BLaER1 treated with 17β-estradiol and CSF1 and Interleukin-3, amounts not matched to agents 10 nM and 100 nM (cell line): ENCODE results near the gene SLC9C2.

Source experiments
- H3K27ac ChIP-seq, 11 experiments: shearing (Covaris generic); formaldehyde crosslinking; 2 replicates each; pipeline ENCODE4 v1.8.1; 2022
- H3K27me3 ChIP-seq, 11 experiments: shearing (Covaris generic); formaldehyde crosslinking; 2 replicates each; pipeline ENCODE4 v1.8.1; 2022
- H3K36me3 ChIP-seq, 11 experiments: shearing (Covaris generic); formaldehyde crosslinking; 2 replicates each; pipeline ENCODE4 v1.8.1; 2022
- H3K4me1 ChIP-seq, 10 experiments: shearing (Covaris generic); formaldehyde crosslinking; 2 replicates each; pipeline ENCODE4 v1.8.1; 2022
- H3K4me2 ChIP-seq, 11 experiments: shearing (Covaris generic); formaldehyde crosslinking; 2 replicates each; pipeline ENCODE4 v1.8.1; 2022
- H3K4me3 ChIP-seq, 10 experiments: shearing (Covaris generic); formaldehyde crosslinking; 2 replicates each; pipeline ENCODE4 v1.8.1; 2022
- H3K9ac ChIP-seq, 11 experiments: shearing (Covaris generic); formaldehyde crosslinking; 2 replicates each; pipeline ENCODE4 v1.8.1; 2022
- H3K9me3 ChIP-seq, 11 experiments: shearing (Covaris generic); formaldehyde crosslinking; replicated peaks in 1 of 11; 2 replicates each; pipeline ENCODE4 v1.8.1; 2022
- H4K20me1 ChIP-seq, 11 experiments: shearing (Covaris generic); formaldehyde crosslinking; 2 replicates each; pipeline ENCODE4 v1.8.1; 2022
- Cebpa-rat ChIP-seq, 11 experiments: shearing (Covaris generic); IDR thresholded peaks; 2 replicates each; pipeline ENCODE4 v1.8.1; 2022

SLC9C2 gene

GRCh38 chr1:173561263-173561662 is 41.6 kb downstream of the SLC9C2 start:
- no peak overlapping the region for H3K9ac ChIP-seq
- no peak for TF ChIP-seq Cebpa-rat (IDR thresholded peaks at IDR 0.05)
- H3K27ac ChIP-seq = no peak overlapping the region
- no peaks in the 10 kb centered on the region for H3K9me3 ChIP-seq
- no peak overlapping the region for H3K4me2 ChIP-seq
- H4K20me1 ChIP-seq = no peaks in the 10 kb centered on the region
- H3K4me1 ChIP-seq = no peaks in the 10 kb centered on the region
- no peaks in the 10 kb centered on the region for H3K36me3 ChIP-seq
- no peak overlapping the region for H3K4me3 ChIP-seq
- H3K27me3 ChIP-seq = no peaks in the 10 kb centered on the region

GRCh38 chr1:173560285-173560880 is 42.5 kb downstream of the SLC9C2 start:
- Histone ChIP-seq H3K27ac (no peak overlapping the region), H3K36me3 (no peaks in the 10 kb centered on the region), H3K4me2 (no peak overlapping the region), H3K4me3 (no peak overlapping the region), H3K4me1 (no peaks in the 10 kb centered on the region), H4K20me1 (no peaks in the 10 kb centered on the region), H3K9me3 (no peaks in the 10 kb centered on the region), H3K27me3 (no peaks in the 10 kb centered on the region), H3K9ac (no peak overlapping the region)
- no peak for TF ChIP-seq Cebpa-rat (IDR thresholded peaks at IDR 0.05)

GRCh38 chr1:173555651-173556305 is 47.1 kb downstream of the SLC9C2 start:
- no peaks in the 10 kb centered on the region for H4K20me1 ChIP-seq
- no peak for TF ChIP-seq Cebpa-rat (IDR thresholded peaks at IDR 0.05)
- H3K9ac ChIP-seq = no peak overlapping the region
- no peaks in the 10 kb centered on the region for H3K36me3 ChIP-seq
- no peaks in the 10 kb centered on the region for H3K9me3 ChIP-seq
- H3K27me3 ChIP-seq = no peaks in the 10 kb centered on the region
- H3K4me2 ChIP-seq = no peak overlapping the region
- H3K4me3 ChIP-seq = no peak overlapping the region
- H3K27ac ChIP-seq = no peak overlapping the region
- 0 out of 20 replicates have a peak, but pooled peaks cover 0 to 4% (median 0%) of the 10 kb centered on the region in 10 experiments for H3K4me1 ChIP-seq

GRCh38 chr1:173554541-173555250 is 48.2 kb downstream of the SLC9C2 start:
- Histone ChIP-seq H3K9ac (no peak overlapping the region), H3K27ac (no peak overlapping the region), H3K4me2 (no peak overlapping the region), H3K27me3 (no peaks in the 10 kb centered on the region), H3K4me1 (0 out of 20 replicates have a peak, but pooled peaks cover 0 to 4% (median 0%) of the 10 kb centered on the region in 10 experiments), H4K20me1 (no peaks in the 10 kb centered on the region), H3K36me3 (no peaks in the 10 kb centered on the region), H3K4me3 (no peak overlapping the region), H3K9me3 (no peaks in the 10 kb centered on the region)
- TF ChIP-seq Cebpa-rat (IDR thresholded peaks at IDR 0.05) = no peak

- 0 out of 20 replicates have a peak, but pooled peaks cover 0 to 4% (median 0%) of the 10 kb centered on the region in 10 experiments for H3K4me1 ChIP-seq
- no peak for TF ChIP-seq Cebpa-rat (IDR thresholded peaks at IDR 0.05)
- H4K20me1 ChIP-seq = no peaks in the 10 kb centered on the region
- H3K4me3 ChIP-seq = no peak overlapping the region
- no peaks in the 10 kb centered on the region for H3K36me3 ChIP-seq
- H3K27me3 ChIP-seq = no peaks in the 10 kb centered on the region
- no peak overlapping the region for H3K9ac ChIP-seq
- no peaks in the 10 kb centered on the region for H3K9me3 ChIP-seq
- no peak overlapping the region for H3K4me2 ChIP-seq
- H3K27ac ChIP-seq = no peak overlapping the region
Observed at GRCh38 chr1:173554089-173554488, 48.8 kb downstream of the SLC9C2 start.

GRCh38 chr1:173553312-173553711 is 49.6 kb downstream of the SLC9C2 start:
- Histone ChIP-seq H3K4me1 (0 out of 20 replicates have a peak, but pooled peaks cover 0 to 4% (median 0%) of the 10 kb centered on the region in 10 experiments), H3K27ac (no peak overlapping the region), H3K9ac (no peak overlapping the region), H3K27me3 (no peaks in the 10 kb centered on the region), H3K36me3 (no peaks in the 10 kb centered on the region), H3K4me2 (no peak overlapping the region), H3K9me3 (no peaks in the 10 kb centered on the region), H3K4me3 (no peak overlapping the region), H4K20me1 (no peaks in the 10 kb centered on the region)
- TF ChIP-seq Cebpa-rat (IDR thresholded peaks at IDR 0.05) = no peak

GRCh38 chr1:173551699-173552098 is 51.2 kb downstream of the SLC9C2 start:
- Histone ChIP-seq H4K20me1 (no peaks in the 10 kb centered on the region), H3K4me1 (0 out of 20 replicates have a peak, but pooled peaks cover 0 to 4% (median 0%) of the 10 kb centered on the region in 10 experiments), H3K4me3 (no peak overlapping the region), H3K9me3 (no peaks in the 10 kb centered on the region), H3K9ac (no peak overlapping the region), H3K27ac (no peak overlapping the region), H3K27me3 (no peaks in the 10 kb centered on the region), H3K4me2 (no peak overlapping the region), H3K36me3 (no peaks in the 10 kb centered on the region)
- no peak for TF ChIP-seq Cebpa-rat (IDR thresholded peaks at IDR 0.05)

- no peak overlapping the region for H3K4me2 ChIP-seq
- H3K36me3 ChIP-seq = no peaks in the 10 kb centered on the region
- no peak overlapping the region for H3K27ac ChIP-seq
- 0 out of 20 replicates have a peak, but pooled peaks cover 0 to 4% (median 0%) of the 10 kb centered on the region in 10 experiments for H3K4me1 ChIP-seq
- no peak for TF ChIP-seq Cebpa-rat (IDR thresholded peaks at IDR 0.05)
- H3K9ac ChIP-seq = no peak overlapping the region
- H3K4me3 ChIP-seq = no peak overlapping the region
- no peaks in the 10 kb centered on the region for H4K20me1 ChIP-seq
- no peaks in the 10 kb centered on the region for H3K27me3 ChIP-seq
- H3K9me3 ChIP-seq = no peaks in the 10 kb centered on the region
Observed at GRCh38 chr1:173549813-173550212, 53.1 kb downstream of the SLC9C2 start.

- TF ChIP-seq Cebpa-rat (IDR thresholded peaks at IDR 0.05) = no peak
- no peak overlapping the region for H3K9ac ChIP-seq
- no peaks in the 10 kb centered on the region for H4K20me1 ChIP-seq
- no peaks in the 10 kb centered on the region for H3K9me3 ChIP-seq
- no peaks in the 10 kb centered on the region for H3K36me3 ChIP-seq
- no peak overlapping the region for H3K4me3 ChIP-seq
- H3K27ac ChIP-seq = no peak overlapping the region
- H3K4me1 ChIP-seq = no peaks in the 10 kb centered on the region
- no peaks in the 10 kb centered on the region for H3K27me3 ChIP-seq
- no peak overlapping the region for H3K4me2 ChIP-seq
Observed at GRCh38 chr1:173545688-173546087, 57.2 kb downstream of the SLC9C2 start.
